Measurements from ENCODE around the gene ARHGEF1. TPM values are rescaled to one million over a fixed set of nuclear protein-coding genes. Genes with fewer than 3 reads are reported as not detected.

The ARHGEF1 gene
- total RNA-seq, 1 donor from 2014 or later: 10.9 TPM

DNA sequence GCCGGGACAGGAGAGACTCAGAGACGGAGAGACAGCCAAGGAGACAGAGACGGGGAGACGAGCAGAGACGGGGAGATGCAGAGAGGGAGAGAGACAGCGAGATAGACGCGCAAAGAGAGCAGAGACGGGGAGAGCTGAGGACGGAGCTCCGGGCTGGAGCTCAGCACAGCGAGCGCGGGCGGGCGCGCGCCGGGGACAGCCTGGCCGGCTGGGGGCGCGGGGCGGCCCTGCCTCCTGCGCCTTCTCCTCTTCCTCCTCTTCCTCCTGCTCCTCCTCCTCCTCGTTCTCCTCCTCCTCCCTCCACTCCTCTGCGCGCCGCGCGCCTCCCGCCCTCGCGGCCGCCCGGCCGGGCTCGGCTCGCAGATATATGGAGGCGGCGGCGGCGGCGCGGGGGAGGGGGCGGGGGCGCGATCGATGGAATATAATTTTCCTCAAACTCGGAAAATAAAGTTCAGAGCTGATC is 45.3 kb downstream of the ARHGEF1 start, which contains the start of gene ERFL:
TSS of gene ERFL (minus strand) at position 229 of the 463 bp plus-strand sequence. CDS start 15,530 bp downstream, outside the sequence.
- H3K9ac ChIP-seq: no peak within 1 kb of the TSS

GRCh38 chr19:41928754-41929535 is 46.0 kb downstream of the ARHGEF1 start:
- TF ChIP-seq EZH2 (IDR thresholded peaks at IDR 0.05): peak; percentile 4
- TF ChIP-seq EZH2phosphoT487 (IDR thresholded peaks at IDR 0.05): no peak
- Mint-ChIP-seq H3K27ac (no peak overlapping the region), H3K4me1 (peaks cover 7% of the 10 kb centered on the region), H3K9me3 (no peaks in the 10 kb centered on the region), H3K27me3 (ENCODE audit: insufficient read depth, low read depth) (peaks cover 48% of the 10 kb centered on the region), H3K4me3 (peak overlapping the region; percentile 77), H3K36me3 (no peaks in the 10 kb centered on the region)
- Histone ChIP-seq H3K9me3 (ENCODE audit: low read depth) (no peaks in the 10 kb centered on the region), H3K36me3 (no peaks in the 10 kb centered on the region), H3F3A (ENCODE audit: low read depth) (peaks cover 26% of the 10 kb centered on the region), H3K4me1 (peaks cover 5% of the 10 kb centered on the region), H3K4me2 (peak overlapping the region; percentile 94), H3K4me3 (peak overlapping the region; percentile 61), H3K9ac (no peak overlapping the region), H2AFZ (replicated peaks) (no peak overlapping the region), H4K20me1 (ENCODE audit: low read depth) (peaks cover 41% of the 10 kb centered on the region), H3K79me2 (ENCODE audit: low read depth) (no peaks in the 10 kb centered on the region), H3K27ac (no peak overlapping the region), H3K27me3 (peaks cover 100% of the 10 kb centered on the region)
- peak; percentile 37 for DNase-seq (ENCODE audit: low spot score)

More for the DNA sequence above, 45.3 kb downstream of the ARHGEF1 start, which contains the start of gene ERFL:
- H3F3A ChIP-seq (ENCODE audit: low read depth): peaks cover 26% of the 10 kb centered on the region
- Mint-ChIP-seq H3K9me3 (peaks cover 2% of the 10 kb centered on the region), H3K4me1 (peaks cover 7% of the 10 kb centered on the region), H3K4me3 (peak within 1 kb of the TSS; percentile 80), H3K36me3 (no peaks in the 10 kb centered on the region), H3K27me3 (ENCODE audit: insufficient read depth, low read depth) (peaks cover 44% of the 10 kb centered on the region), H3K27ac (no peak within 1 kb of the TSS)
- no peaks in the 10 kb centered on the region for H3K79me2 ChIP-seq (ENCODE audit: low read depth)
- peak within 1 kb of the TSS; percentile 61 for H3K4me3 ChIP-seq
- H3K27me3 ChIP-seq: peaks cover 98% of the 10 kb centered on the region
- TF ChIP-seq EZH2phosphoT487 (IDR thresholded peaks at IDR 0.05): peak; percentile 5
- peak; percentile 80 for TF ChIP-seq EZH2 (IDR thresholded peaks at IDR 0.05)
- TF ChIP-seq, protein P1, sequence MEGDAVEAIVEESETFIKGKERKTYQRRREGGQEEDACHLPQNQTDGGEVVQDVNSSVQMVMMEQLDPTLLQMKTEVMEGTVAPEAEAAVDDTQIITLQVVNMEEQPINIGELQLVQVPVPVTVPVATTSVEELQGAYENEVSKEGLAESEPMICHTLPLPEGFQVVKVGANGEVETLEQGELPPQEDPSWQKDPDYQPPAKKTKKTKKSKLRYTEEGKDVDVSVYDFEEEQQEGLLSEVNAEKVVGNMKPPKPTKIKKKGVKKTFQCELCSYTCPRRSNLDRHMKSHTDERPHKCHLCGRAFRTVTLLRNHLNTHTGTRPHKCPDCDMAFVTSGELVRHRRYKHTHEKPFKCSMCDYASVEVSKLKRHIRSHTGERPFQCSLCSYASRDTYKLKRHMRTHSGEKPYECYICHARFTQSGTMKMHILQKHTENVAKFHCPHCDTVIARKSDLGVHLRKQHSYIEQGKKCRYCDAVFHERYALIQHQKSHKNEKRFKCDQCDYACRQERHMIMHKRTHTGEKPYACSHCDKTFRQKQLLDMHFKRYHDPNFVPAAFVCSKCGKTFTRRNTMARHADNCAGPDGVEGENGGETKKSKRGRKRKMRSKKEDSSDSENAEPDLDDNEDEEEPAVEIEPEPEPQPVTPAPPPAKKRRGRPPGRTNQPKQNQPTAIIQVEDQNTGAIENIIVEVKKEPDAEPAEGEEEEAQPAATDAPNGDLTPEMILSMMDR (IDR thresholded peaks at IDR 0.05): no peak
- peak within 1 kb of the TSS; percentile 58 for H2AFZ ChIP-seq (replicated peaks)
- peaks cover 5% of the 10 kb centered on the region for H3K4me1 ChIP-seq
- H3K4me2 ChIP-seq: peak within 1 kb of the TSS; percentile 94
- H4K20me1 ChIP-seq (ENCODE audit: low read depth): peaks cover 41% of the 10 kb centered on the region
- H3K36me3 ChIP-seq: no peaks in the 10 kb centered on the region
- no peak within 1 kb of the TSS for H3K27ac ChIP-seq
- H3K9me3 ChIP-seq (ENCODE audit: low read depth): no peaks in the 10 kb centered on the region
- peak; percentile 52 for DNase-seq (ENCODE audit: low spot score)

GRCh38 chr19:41929536-41930071 is 46.6 kb downstream of the ARHGEF1 start:
- Histone ChIP-seq H3K27ac (no peak overlapping the region), H3K4me3 (no peak overlapping the region), H3K4me2 (no peak overlapping the region), H3K4me1 (peaks cover 5% of the 10 kb centered on the region), H2AFZ (replicated peaks) (no peak overlapping the region), H3K27me3 (peaks cover 100% of the 10 kb centered on the region), H3K79me2 (ENCODE audit: low read depth) (no peaks in the 10 kb centered on the region), H3K9me3 (ENCODE audit: low read depth) (no peaks in the 10 kb centered on the region), H3K36me3 (no peaks in the 10 kb centered on the region), H3K9ac (no peak overlapping the region), H3F3A (ENCODE audit: low read depth) (peaks cover 26% of the 10 kb centered on the region), H4K20me1 (ENCODE audit: low read depth) (peaks cover 43% of the 10 kb centered on the region)
- Mint-ChIP-seq H3K27ac (no peak overlapping the region), H3K4me1 (peaks cover 7% of the 10 kb centered on the region), H3K27me3 (ENCODE audit: insufficient read depth, low read depth) (peaks cover 53% of the 10 kb centered on the region), H3K9me3 (no peaks in the 10 kb centered on the region), H3K36me3 (no peaks in the 10 kb centered on the region), H3K4me3 (peak overlapping the region; percentile 77)
- TF ChIP-seq EZH2 (IDR thresholded peaks at IDR 0.05) (peak; percentile 76), EZH2phosphoT487 (IDR thresholded peaks at IDR 0.05) (no peak)
- DNase-seq (ENCODE audit: low spot score): no peak

DNA sequence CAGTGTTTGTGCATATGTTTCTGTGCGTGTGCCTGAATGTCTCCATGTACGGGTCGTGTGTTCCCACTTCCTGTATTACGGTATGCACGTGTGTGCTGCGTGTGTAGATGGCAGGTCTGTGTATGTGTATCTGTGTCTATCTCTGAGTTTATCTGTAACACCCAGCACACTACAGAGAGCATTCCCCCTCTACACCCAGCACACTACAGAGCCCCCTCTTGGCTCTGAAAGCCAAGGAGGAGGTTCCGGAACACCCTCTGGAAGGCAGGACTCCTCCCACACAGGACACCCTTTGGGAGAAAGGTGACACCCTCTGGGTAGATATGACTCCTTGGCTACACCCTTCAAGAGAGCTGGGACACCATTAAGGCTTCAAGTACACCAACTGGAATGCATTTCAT is 47.3 kb downstream of the ARHGEF1 start:
- peaks cover 9% of the 10 kb centered on the region for H3K4me1 Mint-ChIP-seq
- Histone ChIP-seq H4K20me1 (ENCODE audit: low read depth) (peaks cover 44% of the 10 kb centered on the region), H3K36me3 (no peaks in the 10 kb centered on the region), H3K4me2 (no peak overlapping the region), H3K27ac (no peak overlapping the region), H3F3A (ENCODE audit: low read depth) (peaks cover 26% of the 10 kb centered on the region), H3K9ac (no peak overlapping the region), H3K27me3 (peaks cover 100% of the 10 kb centered on the region), H3K4me1 (peaks cover 5% of the 10 kb centered on the region), H3K9me3 (ENCODE audit: low read depth) (no peaks in the 10 kb centered on the region), H3K79me2 (ENCODE audit: low read depth) (no peaks in the 10 kb centered on the region), H3K4me3 (no peak overlapping the region), H2AFZ (replicated peaks) (no peak overlapping the region)
- peaks cover 60% of the 10 kb centered on the region for H3K27me3 Mint-ChIP-seq (ENCODE audit: insufficient read depth, low read depth)
- no peaks in the 10 kb centered on the region for H3K9me3 Mint-ChIP-seq
- H3K4me3 Mint-ChIP-seq: peak overlapping the region; percentile 55
- no peak for DNase-seq (ENCODE audit: low spot score)
- TF ChIP-seq EZH2phosphoT487 (IDR thresholded peaks at IDR 0.05): no peak
- TF ChIP-seq, protein P1 (IDR thresholded peaks at IDR 0.05): no peak
- peak; percentile 15 for TF ChIP-seq EZH2 (IDR thresholded peaks at IDR 0.05)
- no peak overlapping the region for H3K27ac Mint-ChIP-seq
- H3K36me3 Mint-ChIP-seq: no peaks in the 10 kb centered on the region

All from neural progenitor cell (in vitro differentiated cells).